B cell (primary cell): ENCODE measurements around the gene ARHGEF38. TPM values are rescaled to one million over a fixed set of nuclear protein-coding genes. Genes with fewer than 3 reads are reported as not detected.

Experiments used
- ATAC-seq: fragments of 200-7000 bp; cut with Tn5 transposase; one replicate; pipeline ENCODE4 v1.10.0; 2021; ENCODE audit warnings: low read depth, mild to moderate bottlenecking, moderate number of reproducible peaks, moderate library complexity
- CTCF ChIA-PET: fragments of 350-600 bp; sonication (Branson Sonifier 250); formaldehyde crosslinking; loops from one replicate; lab custom pipeline; 2021; ENCODE audit warnings: antibody characterized with exemption, inconsistent platforms; lab: Charles Lee
- POLR2A ChIA-PET: fragments of 350-600 bp; sonication (Branson Sonifier 250); formaldehyde crosslinking; loops from one replicate; lab custom pipeline; 2021; ENCODE audit warnings: antibody characterized with exemption; lab: Charles Lee
- DNase-seq: peaks from one replicate; pipeline ENCODE4 v3.0.0; 2013
- H2AFZ ChIP-seq: 2 replicates; pipeline ENCODE4 v1.6.1; 2012; ENCODE audit warnings: mild to moderate bottlenecking, low read depth, low read length; ENCODE audit not compliant: insufficient read depth, poor library complexity, severe bottlenecking
- H3K27ac ChIP-seq, 2 donors: 1 replicate in 1 of 2; 2 replicates in 1 of 2; pipeline ENCODE4 v1.5.1; 2012 to 2013; ENCODE audit warnings: low read length in 2 of 2, mild to moderate bottlenecking in 2 of 2, moderate library complexity in 1 of 2
- H3K27me3 ChIP-seq, 4 experiments: fragments of 200-600 bp in 1 of 4; sonication (generic) in 1 of 4; replicated peaks in 1 of 4; 1 replicate in 2 of 4; 2 replicates in 2 of 4; pipeline versions ENCODE4 v1.6.1 to v1.7.0; 2013 to 2016; ENCODE audit warnings: low read length in 3 of 4, mild to moderate bottlenecking in 2 of 4, mixed read lengths in 1 of 4, moderate library complexity in 1 of 4; ENCODE audit not compliant: insufficient read depth in 4 of 4, control insufficient read depth in 3 of 4; ENCODE audit errors: control extremely low read depth in 1 of 4
- H3K36me3 ChIP-seq, 2 experiments: replicated peaks in 1 of 2; 1 replicate in 1 of 2; 2 replicates in 1 of 2; pipeline versions ENCODE4 v1.6.1 to v1.7.1; 2013; ENCODE audit warnings: low read length in 1 of 2; ENCODE audit not compliant: insufficient read depth in 2 of 2, control insufficient read depth in 1 of 2; ENCODE audit errors: control extremely low read depth in 1 of 2, extremely low read depth in 1 of 2
- H3K4me1 ChIP-seq, 2 donors: fragments of 200-600 bp in 1 of 2; sonication (generic) in 1 of 2; 1 replicate in 1 of 2; 2 replicates in 1 of 2; pipeline versions ENCODE4 v1.5.1 to v1.6.1; 2013 to 2017; ENCODE audit warnings: low read length in 2 of 2; ENCODE audit not compliant: control insufficient read depth in 2 of 2, insufficient read depth in 2 of 2
- H3K4me2 ChIP-seq: replicated peaks from 2 replicates; pipeline ENCODE3; 2012; ENCODE audit warnings: mild to moderate bottlenecking, low read depth, low read length; ENCODE audit not compliant: poor library complexity, severe bottlenecking
- H3K4me3 ChIP-seq, 5 experiments: fragments of 200-600 bp in 1 of 5; sonication (generic) in 1 of 5; 1 replicate in 3 of 5; 2 replicates in 2 of 5; pipeline versions ENCODE4 v1.5.1 to v1.7.0; 2011 to 2016; ENCODE audit warnings: low read length in 4 of 5, mild to moderate bottlenecking in 4 of 5, low read depth in 2 of 5, control low read depth in 1 of 5, moderate library complexity in 1 of 5; ENCODE audit not compliant: insufficient read depth in 1 of 5; ENCODE audit errors: control extremely low read depth in 1 of 5, extremely low read depth in 1 of 5
- H3K79me2 ChIP-seq: fragments of 200-600 bp; sonication (generic); one replicate; pipeline ENCODE4 v1.6.0; 2016; ENCODE audit warnings: low read length; ENCODE audit not compliant: control insufficient read depth, insufficient read depth
- H3K9ac ChIP-seq: fragments of 200-600 bp; sonication (generic); 2 replicates; pipeline ENCODE4 v1.6.1; 2017; ENCODE audit warnings: mild to moderate bottlenecking, low read length, moderate library complexity
- H3K9me3 ChIP-seq, 3 donors: one replicate each; pipeline versions ENCODE4 v1.6.1 to v1.7.1; 2013; ENCODE audit warnings: low read length in 2 of 3; ENCODE audit not compliant: control insufficient read depth in 2 of 3, insufficient read depth in 1 of 3; ENCODE audit errors: control extremely low read depth in 1 of 3
- H4K20me1 ChIP-seq: 2 replicates; pipeline ENCODE4 v1.6.0; 2012; ENCODE audit warnings: mild to moderate bottlenecking, low read length; ENCODE audit not compliant: insufficient read depth, control insufficient read depth, poor library complexity, severe bottlenecking
- H3K27ac Mint-ChIP-seq: one replicate; pipeline ENCODE4 v1.8.0; 2021; ENCODE audit warnings: mixed read lengths
- H3K27me3 Mint-ChIP-seq: one replicate; pipeline ENCODE4 v1.8.0; 2021; ENCODE audit warnings: mixed read lengths
- H3K4me1 Mint-ChIP-seq: one replicate; pipeline ENCODE4 v1.8.0; 2021; ENCODE audit warnings: mixed read lengths
- H3K4me3 Mint-ChIP-seq: one replicate; pipeline ENCODE4 v1.8.0; 2021; ENCODE audit warnings: mixed read lengths
- H3K9me3 Mint-ChIP-seq: one replicate; pipeline ENCODE4 v1.8.0; 2022; ENCODE audit warnings: mixed read lengths; ENCODE audit not compliant: insufficient read depth
- CTCF ChIP-seq: fragments of 200-600 bp; IDR thresholded peaks from one replicate; pipeline ENCODE4 v1.8.0; 2022; ENCODE audit warnings: antibody characterized with exemption, mild to moderate bottlenecking
- EZH2 ChIP-seq: IDR thresholded peaks from 2 replicates; pipeline ENCODE4 v1.6.1; 2012; ENCODE audit warnings: borderline replicate concordance, low read depth, mild to moderate bottlenecking, moderate library complexity, low read length; ENCODE audit not compliant: insufficient read depth, poor library complexity, severe bottlenecking
- WGBS: methylation state at CpG from one replicate; pipeline ENCODE4 v1.1.5; 2013; ENCODE audit warnings: missing lambda C conversion rate; ENCODE audit not compliant: insufficient coverage; 5-methylcytosine and 5-hydroxymethylcytosine counted together
- intact Hi-C: fragments of 100-400 bp; cut with micrococcal nuclease; formaldehyde crosslinking; loops from one replicate; pipeline ENCODE4 v1.10.0; 2022
- polyA plus RNA-seq: library from polyadenylated mRNA; depleted of rRNA; stranded (reverse); fragments of >200 nt; gene quantifications from 2 replicates; pipeline ENCODE4 v1.2.3, GENCODE V29; 2012
- total RNA-seq, 2 donors: library from RNA; stranded (reverse); fragments of 120-200 nt in 1 of 2; gene quantifications; 1 replicate in 1 of 2; 2 replicates in 1 of 2; pipeline versions ENCODE4 v1.2.3 to v1.2.4, GENCODE V29; 2013 to 2022

ARHGEF38 gene
- total and polyA plus RNA-seq, 2 donors (not counting 1 experiment from before 2014, with no cell fraction given), result not detected

- Mint-ChIP-seq H3K4me3 (no peak overlapping the region), H3K27me3 (peaks cover 12% of the 10 kb centered on the region), H3K9me3 (no peaks in the 10 kb centered on the region), H3K27ac (no peak overlapping the region), H3K4me1 (no peaks in the 10 kb centered on the region)
- H3K4me1 ChIP-seq, result no peaks in the 10 kb centered on the region
- no peaks in the 10 kb centered on the region for H3K27me3 ChIP-seq
- DNase-seq, result no peak
- no peak overlapping the region for H3K9ac ChIP-seq
- WGBS, result 92% methylated on average over 3 of the region's 3 CpGs
- intact Hi-C loops, result no loop called here
- H3K27ac ChIP-seq, result no peak overlapping the region
- ChIA-PET POLR2A (no interaction called here), CTCF (no interaction called here)
- H3K4me3 ChIP-seq, result no peak overlapping the region
- no peaks in the 10 kb centered on the region for H3K79me2 ChIP-seq
- H2AFZ ChIP-seq, result no peak overlapping the region
- H3K9me3 ChIP-seq, result peaks cover 0 to 1% (median 0%) of the 10 kb centered on the region in 3 donors
- H4K20me1 ChIP-seq, result no peaks in the 10 kb centered on the region
- no peak for TF ChIP-seq CTCF
- no peak for TF ChIP-seq EZH2
- ATAC-seq, result no peak
- H3K36me3 ChIP-seq, result no peaks in the 10 kb centered on the region
- no peak overlapping the region for H3K4me2 ChIP-seq
These were observed 19.9 kb downstream of the ARHGEF38 start for GRCh38 chr4:105572296-105572695.

DNA sequence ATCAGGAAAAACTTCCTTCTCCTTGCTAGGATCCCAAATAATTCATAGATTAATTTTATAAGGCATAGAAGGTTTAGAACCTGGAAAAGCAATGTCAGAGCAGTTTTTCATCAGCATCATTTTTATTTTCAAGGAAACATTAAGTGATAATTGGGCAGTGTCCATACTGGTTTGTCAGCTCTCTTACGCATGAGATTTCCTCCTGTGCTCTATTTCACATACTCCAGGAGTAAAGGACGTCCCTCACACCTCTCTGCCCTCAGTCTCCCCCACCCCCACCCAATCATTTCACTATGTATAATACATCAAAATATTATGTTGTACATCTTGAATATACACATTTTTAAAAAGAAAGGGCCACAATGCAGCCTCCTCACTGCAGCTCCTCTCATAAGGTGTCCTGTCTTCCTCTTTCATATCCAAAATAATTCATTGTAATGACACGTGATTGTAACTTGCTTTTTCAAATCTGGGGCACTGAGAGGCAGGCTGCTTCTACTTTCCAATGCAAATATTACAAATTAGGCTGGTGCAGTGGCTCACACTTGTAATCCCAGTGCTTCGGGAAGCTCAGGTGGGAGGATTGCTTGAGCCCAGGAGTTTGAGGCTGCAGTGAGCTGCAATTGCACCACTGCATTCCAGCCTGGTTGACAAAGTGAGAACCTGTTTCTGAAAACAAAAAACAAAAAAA lies 34.4 kb downstream of the ARHGEF38 start:
- H3K79me2 ChIP-seq, result no peaks in the 10 kb centered on the region
- no peaks in the 10 kb centered on the region for H3K4me1 ChIP-seq
- H3K36me3 ChIP-seq, result no peaks in the 10 kb centered on the region
- no peak overlapping the region for H3K9ac ChIP-seq
- H3K4me3 ChIP-seq, result no peak overlapping the region
- POLR2A ChIA-PET, result no interaction called here
- WGBS, result 74% methylated on average over 2 of the region's 4 CpGs
- intact Hi-C loops, result no loop called here
- H3K4me1 Mint-ChIP-seq, result no peaks in the 10 kb centered on the region
- no peaks in the 10 kb centered on the region for H4K20me1 ChIP-seq
- no peak overlapping the region for H3K4me3 Mint-ChIP-seq
- H2AFZ ChIP-seq, result no peak overlapping the region
- no peaks in the 10 kb centered on the region for H3K27me3 ChIP-seq
- H3K9me3 ChIP-seq, result no peaks in the 10 kb centered on the region
- TF ChIP-seq EZH2 (no peak), CTCF (no peak)
- DNase-seq, result no peak
- H3K27ac Mint-ChIP-seq, result no peak overlapping the region
- H3K4me2 ChIP-seq, result no peak overlapping the region
- CTCF ChIA-PET, result no interaction called here
- H3K27ac ChIP-seq, result no peak overlapping the region
- no peak for ATAC-seq
- no peaks in the 10 kb centered on the region for H3K27me3 Mint-ChIP-seq
- H3K9me3 Mint-ChIP-seq, result no peaks in the 10 kb centered on the region
